Natural killer cell (primary cell): ENCODE results near the gene GSN. TPM values are rescaled to one million over a fixed set of nuclear protein-coding genes. Genes with fewer than 3 reads are reported as not detected.

Source experiments
- ATAC-seq, 3 donors: fragments of 150-1000 bp in 2 of 3; fragments of 200-7000 bp in 1 of 3; cut with Tn5 transposase; 1 replicate in 1 of 3; 2 replicates in 2 of 3; pipeline ENCODE4 v1.10.0; 2021; ENCODE audit warnings: mild to moderate bottlenecking in 2 of 3, moderate library complexity in 2 of 3
- DNase-seq, 2 donors: peaks; one replicate each; pipeline versions ENCODE4 v3.0.0 to v3.0.0-alpha.2; 2013 to 2021; ENCODE audit warnings: mixed read lengths in 1 of 2
- H3K27ac ChIP-seq: one replicate; pipeline ENCODE4 v1.5.1; 2013; ENCODE audit warnings: mild to moderate bottlenecking, low read length
- H3K27me3 ChIP-seq: one replicate; pipeline ENCODE4 v1.6.1; 2013; ENCODE audit warnings: low read length; ENCODE audit not compliant: control insufficient read depth, insufficient read depth
- H3K36me3 ChIP-seq: one replicate; pipeline ENCODE4 v1.6.1; 2013; ENCODE audit warnings: low read length; ENCODE audit not compliant: control insufficient read depth, insufficient read depth
- H3K4me1 ChIP-seq: one replicate; pipeline ENCODE4 v1.6.1; 2013; ENCODE audit warnings: low read length; ENCODE audit not compliant: control insufficient read depth, insufficient read depth
- H3K4me3 ChIP-seq: one replicate; pipeline ENCODE4 v1.5.1; 2013; ENCODE audit warnings: low read length
- H3K9me3 ChIP-seq: one replicate; pipeline ENCODE4 v1.6.1; 2013; ENCODE audit warnings: low read length; ENCODE audit not compliant: control insufficient read depth, insufficient read depth
- H3K27ac Mint-ChIP-seq, 2 donors: one replicate each; pipeline ENCODE4 v1.8.0; 2022; ENCODE audit warnings: mild to moderate bottlenecking in 2 of 2, mixed read lengths in 2 of 2, moderate library complexity in 1 of 2
- H3K27me3 Mint-ChIP-seq, 2 donors: one replicate each; pipeline ENCODE4 v1.8.0; 2022; ENCODE audit warnings: low read depth in 2 of 2, mixed read lengths in 2 of 2
- H3K36me3 Mint-ChIP-seq: one replicate; pipeline ENCODE4 v1.8.0; 2022; ENCODE audit warnings: mixed read lengths
- H3K4me1 Mint-ChIP-seq, 2 donors: one replicate each; pipeline ENCODE4 v1.8.0; 2022; ENCODE audit warnings: mixed read lengths in 2 of 2
- H3K4me3 Mint-ChIP-seq: one replicate; pipeline ENCODE4 v1.8.0; 2022; ENCODE audit warnings: mild to moderate bottlenecking, moderate library complexity, mixed read lengths
- H3K9me3 Mint-ChIP-seq, 2 donors: one replicate each; pipeline ENCODE4 v1.8.0; 2022; ENCODE audit warnings: mixed read lengths in 2 of 2
- CTCF ChIP-seq: fragments of 200-600 bp; IDR thresholded peaks from one replicate; pipeline ENCODE4 v1.8.0; 2022; ENCODE audit warnings: antibody characterized with exemption
- WGBS: methylation state at CpG from one replicate; pipeline ENCODE4 v1.1.7; 2013; ENCODE audit warnings: missing lambda C conversion rate; ENCODE audit not compliant: insufficient coverage; 5-methylcytosine and 5-hydroxymethylcytosine counted together
- intact Hi-C: fragments of 100-400 bp; cut with micrococcal nuclease; formaldehyde crosslinking; loops from one replicate; pipeline ENCODE4 v1.14.2; 2022
- total RNA-seq, 4 donors: library from RNA; stranded (reverse); fragments of 120-200 nt in 1 of 4; gene quantifications; one replicate each; pipeline versions ENCODE4 v1.2.3 to v1.2.4, GENCODE V29; 2013 to 2022

GSN gene
- total RNA-seq, 3 donors from 2014 or later (not counting 1 experiment from before 2014, with no cell fraction given), result 92.9 to 103 (median 103) TPM

- 85% methylated on average over 8 of the region's 8 CpGs for WGBS
These were observed 8.1 kb downstream of the GSN start for GRCh38 chr9:121275781-121276658.

DNA sequence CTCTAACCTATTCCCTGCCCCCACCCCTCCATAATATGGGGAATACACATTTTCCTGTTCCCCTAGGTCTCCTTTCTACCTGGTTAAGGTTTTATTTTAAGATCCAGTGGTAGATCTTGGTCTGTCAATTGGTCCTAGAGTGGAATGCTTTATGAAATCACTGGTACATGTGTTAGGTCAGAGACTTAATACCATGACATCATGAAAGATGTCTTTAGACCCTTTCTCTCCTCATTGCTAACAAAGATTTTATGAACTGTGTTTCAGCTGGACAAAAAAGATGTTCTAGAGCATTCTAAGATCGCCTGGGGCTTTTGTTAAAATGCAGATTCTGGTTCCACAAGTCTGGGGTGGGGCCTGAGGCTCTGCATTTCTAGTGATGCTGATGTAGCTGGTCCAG, 9.1 kb downstream of the GSN start:
- no peak overlapping the region for H3K27ac ChIP-seq
- H3K36me3 ChIP-seq, result peaks cover 5% of the 10 kb centered on the region
- WGBS, result 90% methylated on average over 1 of the region's 1 CpG
- no peaks in the 10 kb centered on the region for H3K27me3 Mint-ChIP-seq
- H3K4me3 ChIP-seq, result no peak overlapping the region
- H3K4me1 ChIP-seq, result peaks cover 32% of the 10 kb centered on the region
- no peak overlapping the region for H3K27ac Mint-ChIP-seq
- no peak for ATAC-seq
- no peaks in the 10 kb centered on the region for H3K36me3 Mint-ChIP-seq
- peaks cover 35 to 56% of the 10 kb centered on the region in 2 donors for H3K4me1 Mint-ChIP-seq
- H3K9me3 ChIP-seq, result no peaks in the 10 kb centered on the region
- intact Hi-C loops, result no loop called here
- TF ChIP-seq CTCF, result no peak
- no peaks in the 10 kb centered on the region for H3K27me3 ChIP-seq
- no peak overlapping the region for H3K4me3 Mint-ChIP-seq
- DNase-seq, result no peak
- H3K9me3 Mint-ChIP-seq, result no peaks in the 10 kb centered on the region

More at GRCh38 chr9:121275781-121276658, 8.1 kb downstream of the GSN start:
- H3K4me1 Mint-ChIP-seq, result peaks cover 45 to 59% of the 10 kb centered on the region in 2 donors
- Histone ChIP-seq H3K9me3 (no peaks in the 10 kb centered on the region), H3K4me3 (no peak overlapping the region), H3K36me3 (no peaks in the 10 kb centered on the region), H3K27me3 (no peaks in the 10 kb centered on the region), H3K27ac (no peak overlapping the region), H3K4me1 (peaks cover 35% of the 10 kb centered on the region)
- DNase-seq, result no peak
- intact Hi-C loops, result no loop called here
- no peak overlapping the region for H3K4me3 Mint-ChIP-seq
- H3K9me3 Mint-ChIP-seq, result no peaks in the 10 kb centered on the region
- no peak overlapping the region for H3K27ac Mint-ChIP-seq
- TF ChIP-seq CTCF, result no peak
- no peaks in the 10 kb centered on the region for H3K27me3 Mint-ChIP-seq
- no peak for ATAC-seq
- no peaks in the 10 kb centered on the region for H3K36me3 Mint-ChIP-seq

- Histone ChIP-seq H3K27me3 (no peaks in the 10 kb centered on the region), H3K9me3 (no peaks in the 10 kb centered on the region), H3K4me3 (no peak overlapping the region), H3K36me3 (peaks cover 9% of the 10 kb centered on the region), H3K4me1 (peaks cover 32% of the 10 kb centered on the region), H3K27ac (no peak overlapping the region)
- no peaks in the 10 kb centered on the region for H3K36me3 Mint-ChIP-seq
- no peak for TF ChIP-seq CTCF
- no peaks in the 10 kb centered on the region for H3K9me3 Mint-ChIP-seq
- no peaks in the 10 kb centered on the region for H3K27me3 Mint-ChIP-seq
- H3K4me1 Mint-ChIP-seq, result peaks cover 28 to 49% of the 10 kb centered on the region in 2 donors
- no peak overlapping the region for H3K4me3 Mint-ChIP-seq
- 90% methylated on average over 4 of the region's 4 CpGs for WGBS
- intact Hi-C loops, result no loop called here
- ATAC-seq, result no peak
- DNase-seq, result no peak
- no peak overlapping the region for H3K27ac Mint-ChIP-seq
These were observed 9.7 kb downstream of the GSN start for GRCh38 chr9:121277518-121278295.
